Neutrophil (primary cell): ENCODE results near the gene ERG.

Experiments
- H3K27ac ChIP-seq: fragments of 200-600 bp; sonication (generic); 2 replicates; pipeline ENCODE4 v1.5.1; 2016; ENCODE audit warnings: mild to moderate bottlenecking, moderate library complexity
- H3K27me3 ChIP-seq: fragments of 200-600 bp; sonication (generic); 2 replicates; pipeline ENCODE4 v1.6.0; 2016; ENCODE audit warnings: mild to moderate bottlenecking
- H3K36me3 ChIP-seq: fragments of 200-600 bp; sonication (generic); 2 replicates; pipeline ENCODE4 v1.5.1; 2017
- H3K4me1 ChIP-seq, 2 experiments: fragments of 200-600 bp in 1 of 2; sonication (generic) in 1 of 2; 1 replicate in 1 of 2; 2 replicates in 1 of 2; pipeline versions ENCODE4 v1.5.1 to v1.6.1; 2013 to 2016; ENCODE audit warnings: low read depth in 1 of 2, low read length in 1 of 2, mild to moderate bottlenecking in 1 of 2, moderate library complexity in 1 of 2; ENCODE audit not compliant: control insufficient read depth in 1 of 2, insufficient read depth in 1 of 2
- H3K4me3 ChIP-seq, 2 experiments: fragments of 200-600 bp in 1 of 2; sonication (generic) in 1 of 2; 1 replicate in 1 of 2; 2 replicates in 1 of 2; pipeline ENCODE4 v1.5.1; 2013 to 2016; ENCODE audit warnings: low read depth in 1 of 2, low read length in 1 of 2, mild to moderate bottlenecking in 1 of 2, moderate library complexity in 1 of 2
- H3K9me3 ChIP-seq: fragments of 200-600 bp; sonication (generic); 2 replicates; pipeline ENCODE4 v1.5.1; 2016
- CTCF ChIP-seq: fragments of 200-600 bp; sonication (generic); IDR thresholded peaks from 2 replicates; pipeline ENCODE4 v1.5.1; 2016; ENCODE audit warnings: antibody characterized with exemption

Gene ERG

DNA sequence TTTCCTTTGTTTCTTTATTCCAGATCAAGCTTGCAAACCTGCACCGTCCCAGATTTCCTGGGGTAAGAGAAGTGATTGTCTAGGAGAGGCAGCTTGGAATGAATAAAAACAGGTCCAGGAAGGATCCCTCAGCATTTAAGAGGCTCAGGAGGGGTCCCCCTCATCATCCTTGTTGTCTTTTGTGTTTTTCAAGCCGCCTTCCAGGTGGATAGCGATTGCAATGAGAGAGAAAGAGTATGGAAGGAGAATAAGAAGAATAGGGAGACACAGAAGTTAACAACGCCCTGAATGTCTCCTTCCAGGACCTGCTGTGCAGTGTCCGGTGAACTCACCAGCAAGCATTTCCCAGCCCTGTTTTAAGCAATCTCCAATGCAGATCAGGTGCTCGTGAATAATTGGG lies 8.5 kb downstream of the ERG start:
- Histone ChIP-seq H3K36me3 (no peaks in the 10 kb centered on the region), H3K4me3 (no peak overlapping the region), H3K9me3 (no peaks in the 10 kb centered on the region), H3K27me3 (no peaks in the 10 kb centered on the region), H3K27ac (peak overlapping the region; percentile 84), H3K4me1 (peaks cover 94 to 97% of the 10 kb centered on the region in 2 experiments)
- no peak for TF ChIP-seq CTCF

- Histone ChIP-seq H3K4me3 (no peak overlapping the region), H3K27me3 (no peaks in the 10 kb centered on the region), H3K36me3 (no peaks in the 10 kb centered on the region), H3K9me3 (no peaks in the 10 kb centered on the region), H3K4me1 (peaks cover 94 to 97% of the 10 kb centered on the region in 2 experiments), H3K27ac (peak overlapping the region; percentile 84)
- TF ChIP-seq CTCF = no peak
These were observed 9.0 kb downstream of the ERG start for GRCh38 chr21:38489271-38489652.

DNA sequence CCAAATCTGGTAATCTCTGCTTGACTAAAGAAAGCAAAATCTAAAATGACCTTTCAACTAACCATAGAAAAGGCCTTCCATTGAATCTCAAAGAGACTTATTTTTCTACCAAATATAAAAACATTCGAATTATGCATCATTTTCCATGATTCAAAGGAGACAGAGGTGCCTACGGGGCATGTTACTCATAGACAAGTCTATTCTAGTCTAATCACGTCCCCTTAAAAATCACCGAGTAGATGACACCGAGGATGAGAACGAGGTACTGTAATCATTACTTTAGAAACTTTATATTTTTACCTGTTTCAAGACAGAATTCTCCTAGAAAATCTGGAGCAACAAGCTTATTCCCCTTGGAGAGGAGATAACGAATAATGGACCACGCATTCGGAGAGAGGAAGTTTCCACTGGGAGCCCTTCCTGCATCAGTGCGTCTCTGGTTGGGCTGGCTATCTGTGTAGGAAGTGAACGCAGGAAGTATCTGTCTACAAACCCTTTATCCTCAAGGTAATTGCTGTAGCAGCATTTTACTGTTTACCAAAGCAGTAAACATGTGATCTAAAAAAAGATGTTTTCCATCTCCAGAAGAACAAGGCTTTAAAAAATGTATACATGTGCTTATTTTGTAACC lies 9.5 kb downstream of the ERG start:
- Histone ChIP-seq H3K9me3 (no peaks in the 10 kb centered on the region), H3K4me3 (no peak overlapping the region), H3K27ac (peak overlapping the region; percentile 84), H3K4me1 (peaks cover 92 to 94% of the 10 kb centered on the region in 2 experiments), H3K27me3 (no peaks in the 10 kb centered on the region), H3K36me3 (no peaks in the 10 kb centered on the region)
- no peak for TF ChIP-seq CTCF

GRCh38 chr21:38487901-38488639 lies 10.2 kb downstream of the ERG start:
- Histone ChIP-seq H3K4me3 (no peak overlapping the region), H3K36me3 (no peaks in the 10 kb centered on the region), H3K27me3 (no peaks in the 10 kb centered on the region), H3K4me1 (peaks cover 85 to 87% of the 10 kb centered on the region in 2 experiments), H3K27ac (peak overlapping the region; percentile 84), H3K9me3 (no peaks in the 10 kb centered on the region)
- TF ChIP-seq CTCF = no peak

DNA sequence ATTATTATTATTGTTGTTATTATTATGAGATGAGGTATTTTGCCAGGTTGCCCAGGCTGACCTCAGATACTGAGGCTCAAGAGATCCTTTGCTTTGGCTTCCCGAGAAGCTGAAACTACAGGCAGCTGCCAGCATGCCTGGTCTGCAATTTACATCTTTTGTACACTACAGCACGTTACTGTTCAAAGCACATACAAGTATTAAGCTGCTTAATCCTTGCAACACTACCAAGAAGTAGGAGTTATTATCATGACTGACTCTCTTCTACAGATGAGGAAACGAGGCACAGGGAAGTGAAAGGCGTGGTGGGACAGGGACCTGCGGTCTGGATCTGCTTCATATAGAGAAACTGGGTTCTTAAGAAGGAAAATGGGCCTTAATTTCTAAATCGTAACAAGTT lies 11.6 kb downstream of the ERG start:
- H3K4me3 ChIP-seq = no peak overlapping the region
- H3K4me1 ChIP-seq = peaks cover 72 to 73% of the 10 kb centered on the region in 2 experiments
- H3K36me3 ChIP-seq = no peaks in the 10 kb centered on the region
- peak overlapping the region; percentile 42 for H3K27ac ChIP-seq
- no peaks in the 10 kb centered on the region for H3K27me3 ChIP-seq
- no peaks in the 10 kb centered on the region for H3K9me3 ChIP-seq
- no peak for TF ChIP-seq CTCF
